ENCODE data around the gene EEFSEC.

DNA sequence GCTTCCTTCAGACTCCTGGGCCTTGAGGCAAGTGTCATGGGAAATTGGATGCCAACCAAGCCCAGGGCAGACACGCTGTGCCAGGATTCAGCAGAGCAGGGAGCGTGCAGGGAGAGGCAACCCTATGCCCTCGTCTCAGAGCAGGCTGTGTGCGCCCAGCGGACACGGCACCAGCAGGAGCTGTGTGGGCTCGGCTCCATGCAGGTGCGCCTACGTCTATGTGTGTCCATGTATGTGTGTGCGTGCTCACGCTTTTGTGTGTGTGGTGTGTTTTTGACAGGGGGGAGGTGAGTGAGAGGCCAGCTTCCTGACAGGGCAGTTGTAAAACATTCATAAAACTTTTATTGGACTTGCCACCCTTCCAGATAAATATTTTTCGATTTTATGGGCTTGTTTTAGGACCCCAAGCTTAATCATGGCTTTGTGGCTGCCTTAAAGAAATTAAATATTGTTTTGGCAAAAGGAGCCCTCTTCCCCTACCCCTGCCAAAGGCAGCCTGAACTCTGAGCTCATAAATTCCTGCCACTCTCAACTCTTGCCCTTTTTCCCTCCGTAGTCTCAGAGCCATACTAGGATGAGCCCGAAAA is 229.0 kb downstream of the EEFSEC start:
- TF ChIP-seq, protein P1, sequence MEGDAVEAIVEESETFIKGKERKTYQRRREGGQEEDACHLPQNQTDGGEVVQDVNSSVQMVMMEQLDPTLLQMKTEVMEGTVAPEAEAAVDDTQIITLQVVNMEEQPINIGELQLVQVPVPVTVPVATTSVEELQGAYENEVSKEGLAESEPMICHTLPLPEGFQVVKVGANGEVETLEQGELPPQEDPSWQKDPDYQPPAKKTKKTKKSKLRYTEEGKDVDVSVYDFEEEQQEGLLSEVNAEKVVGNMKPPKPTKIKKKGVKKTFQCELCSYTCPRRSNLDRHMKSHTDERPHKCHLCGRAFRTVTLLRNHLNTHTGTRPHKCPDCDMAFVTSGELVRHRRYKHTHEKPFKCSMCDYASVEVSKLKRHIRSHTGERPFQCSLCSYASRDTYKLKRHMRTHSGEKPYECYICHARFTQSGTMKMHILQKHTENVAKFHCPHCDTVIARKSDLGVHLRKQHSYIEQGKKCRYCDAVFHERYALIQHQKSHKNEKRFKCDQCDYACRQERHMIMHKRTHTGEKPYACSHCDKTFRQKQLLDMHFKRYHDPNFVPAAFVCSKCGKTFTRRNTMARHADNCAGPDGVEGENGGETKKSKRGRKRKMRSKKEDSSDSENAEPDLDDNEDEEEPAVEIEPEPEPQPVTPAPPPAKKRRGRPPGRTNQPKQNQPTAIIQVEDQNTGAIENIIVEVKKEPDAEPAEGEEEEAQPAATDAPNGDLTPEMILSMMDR (IDR thresholded peaks at IDR 0.05; ENCODE audit: insufficient read depth, low read depth, low read length) = no peak
- TF ChIP-seq EZH2 (IDR thresholded peaks at IDR 0.05; ENCODE audit: insufficient read depth, low read length) = no peak
